Measurements from ENCODE around the gene HSPA4L.

The HSPA4L gene

GRCh38 chr4:127783026-127783769 lies 1.1 kb downstream of the HSPA4L start:
- TF ChIP-seq CTCF (IDR thresholded peaks at IDR 0.05; ENCODE audit: low read depth, low read length, missing control alignments) = no peak
- H3K4me3 ChIP-seq (replicated peaks; ENCODE audit: low read depth, low read length) = peak overlapping the region; percentile 71
- DNase-seq (ENCODE audit: extremely low read depth, low read depth) = peak; percentile 17

GRCh38 chr4:127783955-127784770 lies 2.0 kb downstream of the HSPA4L start:
- no peak for TF ChIP-seq CTCF (IDR thresholded peaks at IDR 0.05; ENCODE audit: low read depth, low read length, missing control alignments)
- no peak for DNase-seq (ENCODE audit: extremely low read depth, low read depth)
- peak overlapping the region; percentile 71 for H3K4me3 ChIP-seq (replicated peaks; ENCODE audit: low read depth, low read length)

- H3K4me3 ChIP-seq (replicated peaks; ENCODE audit: low read depth, low read length) = no peak overlapping the region
- DNase-seq (ENCODE audit: extremely low read depth, low read depth) = no peak
- peak; percentile 18 for TF ChIP-seq CTCF (IDR thresholded peaks at IDR 0.05; ENCODE audit: low read depth, low read length, missing control alignments)
Measured at GRCh38 chr4:127788517-127788916, 6.4 kb downstream of the HSPA4L start.

- no peak for DNase-seq (ENCODE audit: extremely low read depth, low read depth)
- no peak overlapping the region for H3K4me3 ChIP-seq (replicated peaks; ENCODE audit: low read depth, low read length)
- TF ChIP-seq CTCF (IDR thresholded peaks at IDR 0.05; ENCODE audit: low read depth, low read length, missing control alignments) = no peak
Measured at GRCh38 chr4:127791391-127791790, 9.3 kb downstream of the HSPA4L start.

GRCh38 chr4:127793528-127793927 lies 11.4 kb downstream of the HSPA4L start:
- no peak overlapping the region for H3K4me3 ChIP-seq (replicated peaks; ENCODE audit: low read depth, low read length)
- no peak for DNase-seq (ENCODE audit: extremely low read depth, low read depth)
- TF ChIP-seq CTCF (IDR thresholded peaks at IDR 0.05; ENCODE audit: low read depth, low read length, missing control alignments) = no peak

DNA sequence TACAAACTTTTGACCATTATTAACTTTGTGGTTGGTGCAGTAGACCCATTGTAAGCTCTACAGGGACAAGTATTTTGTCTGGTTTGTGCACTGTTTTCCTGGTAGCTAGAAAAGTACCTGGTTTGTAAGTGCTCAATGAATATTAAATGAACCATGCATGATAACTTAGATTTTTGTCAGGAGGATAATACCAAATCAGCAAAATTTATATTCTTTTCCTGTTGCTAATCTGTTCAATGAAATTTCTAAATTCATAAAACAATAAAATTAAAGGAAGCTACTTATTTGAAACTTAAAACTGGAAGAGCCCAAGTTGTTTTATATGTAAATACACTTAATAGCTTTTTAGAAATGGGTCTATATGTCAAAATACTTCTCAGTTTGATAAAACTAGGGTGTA lies 17.6 kb downstream of the HSPA4L start:
- H3K4me3 ChIP-seq (replicated peaks; ENCODE audit: low read depth, low read length) = no peak overlapping the region
- no peak for TF ChIP-seq CTCF (IDR thresholded peaks at IDR 0.05; ENCODE audit: low read depth, low read length, missing control alignments)

More for the DNA sequence above, 17.6 kb downstream of the HSPA4L start:
- DNase-seq (ENCODE audit: extremely low read depth, low read depth) = no peak
